SK-N-SH (cell line): Measurements from ENCODE around the gene ITSN1.

Experiments used
- JUND ChIP-seq: IDR thresholded peaks from 2 replicates; pipeline ENCODE4 v1.4.0; 2012
- MAX ChIP-seq: IDR thresholded peaks from 2 replicates; pipeline ENCODE4 v1.4.0; 2012; ENCODE audit warnings: low read depth
- MXI1 ChIP-seq: IDR thresholded peaks from 2 replicates; pipeline ENCODE4 v1.6.1; 2012; ENCODE audit warnings: mild to moderate bottlenecking, low read depth, low read length, improper control_type of control experiment
- RFX5 ChIP-seq: IDR thresholded peaks from 2 replicates; pipeline ENCODE4 v1.6.1; 2012; ENCODE audit warnings: mild to moderate bottlenecking, improper control_type of control experiment, low read length
- TF ChIP-seq, protein P1 (sequence below): fragments of 200-600 bp; sonication (generic); IDR thresholded peaks from 2 replicates; pipeline ENCODE4 v1.6.1; 2017; ENCODE audit warnings: antibody characterized with exemption, mild to moderate bottlenecking, moderate library complexity
- TF ChIP-seq, protein P2 (sequence below): IDR thresholded peaks from 2 replicates; pipeline ENCODE4 v1.6.1; 2012; ENCODE audit warnings: mild to moderate bottlenecking, low read depth, low read length, moderate library complexity
- TF ChIP-seq, protein P3 (sequence below): IDR thresholded peaks from 2 replicates; pipeline ENCODE4 v1.4.0; 2012; ENCODE audit warnings: low read depth, borderline replicate concordance

DNA sequence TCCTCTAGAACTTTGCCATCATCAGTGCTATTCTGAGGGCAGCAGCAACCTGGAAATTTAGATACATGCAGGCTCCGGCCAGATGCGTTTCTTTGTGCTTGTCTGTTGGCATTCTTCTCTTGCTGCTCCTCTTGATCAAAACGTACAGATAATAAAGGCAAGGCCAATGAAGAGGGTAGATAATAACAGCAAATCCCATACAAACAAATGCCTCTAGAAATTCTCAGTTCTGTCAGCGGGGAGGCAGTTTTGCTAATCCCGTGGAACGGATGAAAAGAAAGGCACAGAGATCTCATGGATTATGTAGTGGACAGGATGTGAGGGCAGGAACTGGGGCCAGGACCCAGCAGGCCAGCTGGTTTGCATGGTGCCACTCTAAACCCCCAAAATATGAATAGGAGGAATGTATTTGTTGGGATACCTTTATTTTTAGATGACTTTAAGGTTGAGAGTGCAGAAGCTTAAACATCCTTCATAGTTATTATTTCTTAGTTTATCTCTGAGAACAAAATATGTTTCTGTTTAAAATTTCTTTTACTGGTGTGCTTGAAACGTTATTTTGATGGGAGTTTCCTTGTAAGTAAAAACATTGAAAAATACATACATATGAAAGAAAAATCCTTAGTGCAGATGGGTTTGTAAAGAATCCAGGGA, 1.5 kb downstream of the ITSN1 start:
- TF ChIP-seq, protein P1, sequence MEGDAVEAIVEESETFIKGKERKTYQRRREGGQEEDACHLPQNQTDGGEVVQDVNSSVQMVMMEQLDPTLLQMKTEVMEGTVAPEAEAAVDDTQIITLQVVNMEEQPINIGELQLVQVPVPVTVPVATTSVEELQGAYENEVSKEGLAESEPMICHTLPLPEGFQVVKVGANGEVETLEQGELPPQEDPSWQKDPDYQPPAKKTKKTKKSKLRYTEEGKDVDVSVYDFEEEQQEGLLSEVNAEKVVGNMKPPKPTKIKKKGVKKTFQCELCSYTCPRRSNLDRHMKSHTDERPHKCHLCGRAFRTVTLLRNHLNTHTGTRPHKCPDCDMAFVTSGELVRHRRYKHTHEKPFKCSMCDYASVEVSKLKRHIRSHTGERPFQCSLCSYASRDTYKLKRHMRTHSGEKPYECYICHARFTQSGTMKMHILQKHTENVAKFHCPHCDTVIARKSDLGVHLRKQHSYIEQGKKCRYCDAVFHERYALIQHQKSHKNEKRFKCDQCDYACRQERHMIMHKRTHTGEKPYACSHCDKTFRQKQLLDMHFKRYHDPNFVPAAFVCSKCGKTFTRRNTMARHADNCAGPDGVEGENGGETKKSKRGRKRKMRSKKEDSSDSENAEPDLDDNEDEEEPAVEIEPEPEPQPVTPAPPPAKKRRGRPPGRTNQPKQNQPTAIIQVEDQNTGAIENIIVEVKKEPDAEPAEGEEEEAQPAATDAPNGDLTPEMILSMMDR: no peak
- no peak for TF ChIP-seq RFX5
- no peak; the same call in 1 of the 2 replicates for TF ChIP-seq MXI1
- TF ChIP-seq JUND: no peak
- no peak for TF ChIP-seq MAX
- TF ChIP-seq, protein P2, sequence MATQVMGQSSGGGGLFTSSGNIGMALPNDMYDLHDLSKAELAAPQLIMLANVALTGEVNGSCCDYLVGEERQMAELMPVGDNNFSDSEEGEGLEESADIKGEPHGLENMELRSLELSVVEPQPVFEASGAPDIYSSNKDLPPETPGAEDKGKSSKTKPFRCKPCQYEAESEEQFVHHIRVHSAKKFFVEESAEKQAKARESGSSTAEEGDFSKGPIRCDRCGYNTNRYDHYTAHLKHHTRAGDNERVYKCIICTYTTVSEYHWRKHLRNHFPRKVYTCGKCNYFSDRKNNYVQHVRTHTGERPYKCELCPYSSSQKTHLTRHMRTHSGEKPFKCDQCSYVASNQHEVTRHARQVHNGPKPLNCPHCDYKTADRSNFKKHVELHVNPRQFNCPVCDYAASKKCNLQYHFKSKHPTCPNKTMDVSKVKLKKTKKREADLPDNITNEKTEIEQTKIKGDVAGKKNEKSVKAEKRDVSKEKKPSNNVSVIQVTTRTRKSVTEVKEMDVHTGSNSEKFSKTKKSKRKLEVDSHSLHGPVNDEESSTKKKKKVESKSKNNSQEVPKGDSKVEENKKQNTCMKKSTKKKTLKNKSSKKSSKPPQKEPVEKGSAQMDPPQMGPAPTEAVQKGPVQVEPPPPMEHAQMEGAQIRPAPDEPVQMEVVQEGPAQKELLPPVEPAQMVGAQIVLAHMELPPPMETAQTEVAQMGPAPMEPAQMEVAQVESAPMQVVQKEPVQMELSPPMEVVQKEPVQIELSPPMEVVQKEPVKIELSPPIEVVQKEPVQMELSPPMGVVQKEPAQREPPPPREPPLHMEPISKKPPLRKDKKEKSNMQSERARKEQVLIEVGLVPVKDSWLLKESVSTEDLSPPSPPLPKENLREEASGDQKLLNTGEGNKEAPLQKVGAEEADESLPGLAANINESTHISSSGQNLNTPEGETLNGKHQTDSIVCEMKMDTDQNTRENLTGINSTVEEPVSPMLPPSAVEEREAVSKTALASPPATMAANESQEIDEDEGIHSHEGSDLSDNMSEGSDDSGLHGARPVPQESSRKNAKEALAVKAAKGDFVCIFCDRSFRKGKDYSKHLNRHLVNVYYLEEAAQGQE: no peak
- TF ChIP-seq, protein P3, sequence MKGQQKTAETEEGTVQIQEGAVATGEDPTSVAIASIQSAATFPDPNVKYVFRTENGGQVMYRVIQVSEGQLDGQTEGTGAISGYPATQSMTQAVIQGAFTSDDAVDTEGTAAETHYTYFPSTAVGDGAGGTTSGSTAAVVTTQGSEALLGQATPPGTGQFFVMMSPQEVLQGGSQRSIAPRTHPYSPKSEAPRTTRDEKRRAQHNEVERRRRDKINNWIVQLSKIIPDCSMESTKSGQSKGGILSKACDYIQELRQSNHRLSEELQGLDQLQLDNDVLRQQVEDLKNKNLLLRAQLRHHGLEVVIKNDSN: no peak
